HepG2 (cell line): ENCODE data around the gene TEAD3. TPM values are rescaled to one million over a fixed set of nuclear protein-coding genes. Genes with fewer than 3 reads are reported as not detected.

Experiments
- ARNT2 ChIP-seq: sonication (generic); formaldehyde crosslinking; IDR thresholded peaks from 2 replicates; pipeline ENCODE4 v1.8.0; 2022; ENCODE audit warnings: mild to moderate bottlenecking, low read depth, missing genetic modification reagents, moderate library complexity
- ARNTL ChIP-seq: sonication (generic); formaldehyde crosslinking; IDR thresholded peaks from 2 replicates; pipeline ENCODE4 v1.4.0; 2020; ENCODE audit warnings: mild to moderate bottlenecking, missing genetic modification reagents
- HDAC6 ChIP-seq: fragments of 200-600 bp; sonication (generic); IDR thresholded peaks from 2 replicates; pipeline ENCODE4 v1.7.0; 2017; ENCODE audit warnings: mild to moderate bottlenecking, antibody characterized with exemption, low read length, low read depth
- HIVEP1 ChIP-seq: sonication (generic); formaldehyde crosslinking; IDR thresholded peaks from 2 replicates; pipeline ENCODE4 v1.4.0; 2020; ENCODE audit warnings: mild to moderate bottlenecking, missing genetic modification reagents
- HOXA5 ChIP-seq: sonication (generic); formaldehyde crosslinking; IDR thresholded peaks from 2 replicates; pipeline ENCODE4 v1.4.0; 2020; ENCODE audit warnings: missing genetic modification reagents
- JUND ChIP-seq: sonication (generic); formaldehyde crosslinking; IDR thresholded peaks from 2 replicates; pipeline ENCODE4 v1.8.0; 2022; ENCODE audit warnings: mild to moderate bottlenecking, missing genetic modification reagents
- PAF1 ChIP-seq: IDR thresholded peaks from 2 replicates; pipeline ENCODE4 v1.6.1; 2016; ENCODE audit warnings: missing genetic modification reagents, missing compliant biosample characterization
- SALL2 ChIP-seq: sonication (generic); formaldehyde crosslinking; IDR thresholded peaks from 2 replicates; pipeline ENCODE4 v1.8.1; 2023; ENCODE audit warnings: mild to moderate bottlenecking, missing genetic modification reagents, inconsistent platforms
- SAP130 ChIP-seq: IDR thresholded peaks from 2 replicates; pipeline ENCODE4 v1.6.1; 2016; ENCODE audit warnings: low read depth
- SETDB1 ChIP-seq: sonication (generic); formaldehyde crosslinking; IDR thresholded peaks from 2 replicates; pipeline ENCODE4 v1.5.1; 2020; ENCODE audit warnings: missing genetic modification reagents, mild to moderate bottlenecking, borderline replicate concordance
- SIX1 ChIP-seq: sonication (generic); formaldehyde crosslinking; IDR thresholded peaks from 2 replicates; pipeline ENCODE4 v1.4.0; 2020; ENCODE audit warnings: missing genetic modification reagents, borderline replicate concordance
- SMAD1 ChIP-seq: sonication (generic); formaldehyde crosslinking; IDR thresholded peaks from 2 replicates; pipeline ENCODE4 v1.4.0; 2020; ENCODE audit warnings: missing genetic modification reagents, low read depth, mild to moderate bottlenecking, borderline replicate concordance
- SP4 ChIP-seq: sonication (generic); formaldehyde crosslinking; IDR thresholded peaks from 2 replicates; pipeline ENCODE4 v1.8.1; 2023; ENCODE audit warnings: mild to moderate bottlenecking, missing genetic modification reagents
- ZNF253 ChIP-seq: sonication (generic); formaldehyde crosslinking; IDR thresholded peaks from 2 replicates; pipeline ENCODE4 v1.8.0; 2022; ENCODE audit warnings: mild to moderate bottlenecking, missing genetic modification reagents, borderline replicate concordance
- ZSCAN31 ChIP-seq: sonication (generic); formaldehyde crosslinking; IDR thresholded peaks from 2 replicates; pipeline ENCODE4 v1.5.0; 2020; ENCODE audit warnings: low read depth, mild to moderate bottlenecking, missing genetic modification reagents
- polyA plus RNA-seq, 8 experiments: library from polyadenylated mRNA; depleted of rRNA in 3 of 8; stranded (reverse) in 7 of 8; unstranded in 1 of 8; fragments of >200 nt; fragmentation: Illumina TruSeq in 4 of 8; extraction: Trizol in 4 of 8; gene quantifications; 2 replicates each; pipeline versions ENCODE4 v1.2.1 to v1.2.3, GENCODE V29; 2011 to 2016; ENCODE audit warnings: low read depth in 4 of 8, missing spikeins in 1 of 8, mixed read lengths in 1 of 8; ENCODE audit not compliant: insufficient read depth in 1 of 8
- total RNA-seq, 5 experiments: library from RNA; depleted of rRNA; stranded (reverse); fragments of >200 nt; fragmentation: Illumina TruSeq; extraction: Trizol; gene quantifications; 2 replicates each; pipeline ENCODE4 v1.2.3, GENCODE V29; 2016; ENCODE audit warnings: low read depth in 1 of 5
- TF ChIP-seq, protein P1 (sequence below): sonication (generic); formaldehyde crosslinking; IDR thresholded peaks from 2 replicates; pipeline ENCODE4 v1.9.0; 2021; ENCODE audit warnings: missing genetic modification reagents, borderline replicate concordance
- TF ChIP-seq, protein P2 (sequence below): sonication (generic); formaldehyde crosslinking; IDR thresholded peaks from 2 replicates; pipeline ENCODE4 v1.4.0; 2020; ENCODE audit warnings: missing genetic modification reagents, mild to moderate bottlenecking, borderline replicate concordance
- TF ChIP-seq, protein P3 (sequence below): sonication (generic); formaldehyde crosslinking; IDR thresholded peaks from 2 replicates; pipeline ENCODE4 v1.5.1; 2020; ENCODE audit warnings: mild to moderate bottlenecking, missing genetic modification reagents, moderate library complexity
- TF ChIP-seq, protein P4 (sequence below): sonication (generic); formaldehyde crosslinking; conservative IDR thresholded peaks from 2 replicates; pipeline ENCODE4 v1.4.0; 2020; ENCODE audit warnings: mild to moderate bottlenecking, missing genetic modification reagents, moderate library complexity

Gene TEAD3
- total and polyA plus RNA-seq, 2 of the 13 experiments (the other 11 are each of a cell fraction or from before 2014, with no cell fraction given), result 15.1 to 16.5 TPM

DNA sequence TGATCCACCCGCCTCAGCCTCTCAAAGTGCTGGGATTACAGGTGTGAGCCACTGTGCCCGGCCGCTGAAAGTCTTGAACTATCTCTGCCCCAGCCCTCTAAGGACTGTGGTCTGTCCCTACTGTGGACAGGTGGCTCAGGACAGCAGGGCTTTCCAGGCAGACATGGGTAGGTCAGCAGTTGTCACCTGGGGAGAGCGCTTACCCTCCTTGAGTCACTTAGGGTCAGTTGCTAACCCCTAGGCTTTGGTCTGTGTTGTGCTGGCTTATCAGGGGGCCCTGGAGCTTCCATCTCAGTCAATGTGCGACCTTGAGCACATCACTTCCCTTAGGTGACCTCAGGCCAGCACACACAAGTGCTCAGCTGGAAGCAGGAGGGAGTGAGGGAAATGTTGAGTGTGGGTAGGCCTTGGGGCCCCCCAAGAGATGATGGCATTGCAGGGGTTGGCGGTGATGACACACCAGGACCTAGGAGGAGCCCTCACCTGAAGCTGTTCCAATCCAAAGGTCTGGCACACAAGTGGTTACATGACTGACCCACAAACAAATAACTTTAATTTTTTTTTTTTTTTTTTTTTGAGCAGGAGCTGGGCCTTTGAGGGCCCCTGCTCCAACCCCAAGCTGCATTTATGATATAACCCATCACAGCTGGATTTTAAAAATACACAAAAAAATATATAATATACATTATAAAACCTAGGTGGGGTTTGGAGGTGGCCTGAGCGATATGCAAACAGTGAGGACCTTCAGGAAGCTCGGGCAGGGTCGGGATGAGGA is 23.6 kb downstream of the TEAD3 start (continued):
- no peak for TF ChIP-seq ARNTL (CRISPR knock-in tag)
- no peak for TF ChIP-seq SETDB1 (CRISPR knock-in tag)
- peak; percentile 51; the same call in 1 of the 2 replicates for TF ChIP-seq ARNT2 (CRISPR knock-in tag)
- no peak for TF ChIP-seq HDAC6
- no peak for TF ChIP-seq HOXA5
- no peak for TF ChIP-seq JUND (CRISPR knock-in tag)
- no peak for TF ChIP-seq SIX1 (CRISPR knock-in tag)
- TF ChIP-seq, protein P1, sequence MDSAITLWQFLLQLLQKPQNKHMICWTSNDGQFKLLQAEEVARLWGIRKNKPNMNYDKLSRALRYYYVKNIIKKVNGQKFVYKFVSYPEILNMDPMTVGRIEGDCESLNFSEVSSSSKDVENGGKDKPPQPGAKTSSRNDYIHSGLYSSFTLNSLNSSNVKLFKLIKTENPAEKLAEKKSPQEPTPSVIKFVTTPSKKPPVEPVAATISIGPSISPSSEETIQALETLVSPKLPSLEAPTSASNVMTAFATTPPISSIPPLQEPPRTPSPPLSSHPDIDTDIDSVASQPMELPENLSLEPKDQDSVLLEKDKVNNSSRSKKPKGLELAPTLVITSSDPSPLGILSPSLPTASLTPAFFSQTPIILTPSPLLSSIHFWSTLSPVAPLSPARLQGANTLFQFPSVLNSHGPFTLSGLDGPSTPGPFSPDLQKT, result no peak
- TF ChIP-seq SP4 (CRISPR knock-in tag), result peak; percentile 42; the same call in 1 of the 2 replicates
- TF ChIP-seq SMAD1, result 0 out of 2 replicates have a peak, but pooled peaks have one; percentile 30
- TF ChIP-seq, protein P2, sequence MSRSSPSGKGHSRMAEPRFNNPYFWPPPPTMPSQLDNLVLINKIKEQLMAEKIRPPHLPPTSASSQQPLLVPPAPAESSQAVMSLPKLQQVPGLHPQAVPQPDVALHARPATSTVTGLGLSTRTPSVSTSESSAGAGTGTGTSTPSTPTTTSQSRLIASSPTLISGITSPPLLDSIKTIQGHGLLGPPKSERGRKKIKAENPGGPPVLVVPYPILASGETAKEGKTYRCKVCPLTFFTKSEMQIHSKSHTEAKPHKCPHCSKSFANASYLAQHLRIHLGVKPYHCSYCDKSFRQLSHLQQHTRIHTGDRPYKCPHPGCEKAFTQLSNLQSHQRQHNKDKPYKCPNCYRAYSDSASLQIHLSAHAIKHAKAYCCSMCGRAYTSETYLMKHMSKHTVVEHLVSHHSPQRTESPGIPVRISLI (CRISPR knock-in tag), result no peak
- TF ChIP-seq SALL2 (CRISPR knock-in tag), result peak; percentile 38; the same call in 1 of the 2 replicates
- peak; percentile 37; the same call in 1 of the 2 replicates for TF ChIP-seq SAP130 (CRISPR knock-in tag)
- TF ChIP-seq ZSCAN31 (CRISPR knock-in tag), result no peak
- no peak for TF ChIP-seq ZNF253 (CRISPR knock-in tag)
- TF ChIP-seq HIVEP1 (CRISPR knock-in tag), result peak; percentile 36; the same call in 1 of the 2 replicates
- TF ChIP-seq PAF1 (CRISPR knock-in tag), result peak; percentile 94
- TF ChIP-seq, protein P3, sequence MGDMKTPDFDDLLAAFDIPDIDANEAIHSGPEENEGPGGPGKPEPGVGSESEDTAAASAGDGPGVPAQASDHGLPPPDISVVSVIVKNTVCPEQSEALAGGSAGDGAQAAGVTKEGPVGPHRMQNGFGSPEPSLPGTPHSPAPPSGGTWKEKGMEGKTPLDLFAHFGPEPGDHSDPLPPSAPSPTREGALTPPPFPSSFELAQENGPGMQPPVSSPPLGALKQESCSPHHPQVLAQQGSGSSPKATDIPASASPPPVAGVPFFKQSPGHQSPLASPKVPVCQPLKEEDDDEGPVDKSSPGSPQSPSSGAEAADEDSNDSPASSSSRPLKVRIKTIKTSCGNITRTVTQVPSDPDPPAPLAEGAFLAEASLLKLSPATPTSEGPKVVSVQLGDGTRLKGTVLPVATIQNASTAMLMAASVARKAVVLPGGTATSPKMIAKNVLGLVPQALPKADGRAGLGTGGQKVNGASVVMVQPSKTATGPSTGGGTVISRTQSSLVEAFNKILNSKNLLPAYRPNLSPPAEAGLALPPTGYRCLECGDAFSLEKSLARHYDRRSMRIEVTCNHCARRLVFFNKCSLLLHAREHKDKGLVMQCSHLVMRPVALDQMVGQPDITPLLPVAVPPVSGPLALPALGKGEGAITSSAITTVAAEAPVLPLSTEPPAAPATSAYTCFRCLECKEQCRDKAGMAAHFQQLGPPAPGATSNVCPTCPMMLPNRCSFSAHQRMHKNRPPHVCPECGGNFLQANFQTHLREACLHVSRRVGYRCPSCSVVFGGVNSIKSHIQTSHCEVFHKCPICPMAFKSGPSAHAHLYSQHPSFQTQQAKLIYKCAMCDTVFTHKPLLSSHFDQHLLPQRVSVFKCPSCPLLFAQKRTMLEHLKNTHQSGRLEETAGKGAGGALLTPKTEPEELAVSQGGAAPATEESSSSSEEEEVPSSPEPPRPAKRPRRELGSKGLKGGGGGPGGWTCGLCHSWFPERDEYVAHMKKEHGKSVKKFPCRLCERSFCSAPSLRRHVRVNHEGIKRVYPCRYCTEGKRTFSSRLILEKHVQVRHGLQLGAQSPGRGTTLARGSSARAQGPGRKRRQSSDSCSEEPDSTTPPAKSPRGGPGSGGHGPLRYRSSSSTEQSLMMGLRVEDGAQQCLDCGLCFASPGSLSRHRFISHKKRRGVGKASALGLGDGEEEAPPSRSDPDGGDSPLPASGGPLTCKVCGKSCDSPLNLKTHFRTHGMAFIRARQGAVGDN, result peak; percentile 49
- TF ChIP-seq, protein P4, sequence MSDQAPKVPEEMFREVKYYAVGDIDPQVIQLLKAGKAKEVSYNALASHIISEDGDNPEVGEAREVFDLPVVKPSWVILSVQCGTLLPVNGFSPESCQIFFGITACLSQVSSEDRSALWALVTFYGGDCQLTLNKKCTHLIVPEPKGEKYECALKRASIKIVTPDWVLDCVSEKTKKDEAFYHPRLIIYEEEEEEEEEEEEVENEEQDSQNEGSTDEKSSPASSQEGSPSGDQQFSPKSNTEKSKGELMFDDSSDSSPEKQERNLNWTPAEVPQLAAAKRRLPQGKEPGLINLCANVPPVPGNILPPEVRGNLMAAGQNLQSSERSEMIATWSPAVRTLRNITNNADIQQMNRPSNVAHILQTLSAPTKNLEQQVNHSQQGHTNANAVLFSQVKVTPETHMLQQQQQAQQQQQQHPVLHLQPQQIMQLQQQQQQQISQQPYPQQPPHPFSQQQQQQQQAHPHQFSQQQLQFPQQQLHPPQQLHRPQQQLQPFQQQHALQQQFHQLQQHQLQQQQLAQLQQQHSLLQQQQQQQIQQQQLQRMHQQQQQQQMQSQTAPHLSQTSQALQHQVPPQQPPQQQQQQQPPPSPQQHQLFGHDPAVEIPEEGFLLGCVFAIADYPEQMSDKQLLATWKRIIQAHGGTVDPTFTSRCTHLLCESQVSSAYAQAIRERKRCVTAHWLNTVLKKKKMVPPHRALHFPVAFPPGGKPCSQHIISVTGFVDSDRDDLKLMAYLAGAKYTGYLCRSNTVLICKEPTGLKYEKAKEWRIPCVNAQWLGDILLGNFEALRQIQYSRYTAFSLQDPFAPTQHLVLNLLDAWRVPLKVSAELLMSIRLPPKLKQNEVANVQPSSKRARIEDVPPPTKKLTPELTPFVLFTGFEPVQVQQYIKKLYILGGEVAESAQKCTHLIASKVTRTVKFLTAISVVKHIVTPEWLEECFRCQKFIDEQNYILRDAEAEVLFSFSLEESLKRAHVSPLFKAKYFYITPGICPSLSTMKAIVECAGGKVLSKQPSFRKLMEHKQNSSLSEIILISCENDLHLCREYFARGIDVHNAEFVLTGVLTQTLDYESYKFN, result no peak; the same call in 1 of the 2 replicates
